GM12878 (cell line): ENCODE results near the gene FUT3. TPM values are rescaled to one million over a fixed set of nuclear protein-coding genes. Genes with fewer than 3 reads are reported as not detected.

Source experiments
- ATAC-seq: fragments of 200-7000 bp; cut with Tn5 transposase; 3 replicates; pipeline ENCODE4 v1.9.1; 2020; ENCODE audit warnings: mild to moderate bottlenecking, moderate library complexity
- BruUV-seq: library from RNA; stranded (reverse); fragments of 400-500 nt; replicated peaks from 2 replicates; lab custom pipeline; 2021; lab: Mats Ljungman, UMichigan
- CTCF ChIA-PET: fragments of 300-600 bp; sonication (Branson Sonifier 250); formaldehyde crosslinking; extraction: SDS; loops from one replicate; lab custom pipeline; 2021; ENCODE audit warnings: inconsistent platforms; lab: Yijun Ruan, JAX
- POLR2A ChIA-PET: fragments of 350-600 bp; formaldehyde crosslinking; extraction: SDS; loops from one replicate; lab custom pipeline; 2021; ENCODE audit warnings: inconsistent platforms; lab: Charles Lee
- RAD21 ChIA-PET: fragments of 300-600 bp; sonication (Branson Sonifier 250); formaldehyde crosslinking; loops from one replicate; lab custom pipeline; 2023; ENCODE audit warnings: antibody characterized with exemption; ENCODE audit not compliant: unreplicated experiment; lab: Charles Lee
- SMC1A ChIA-PET: fragments of 300-600 bp; sonication (Branson Sonifier 250); formaldehyde crosslinking; loops from one replicate; lab custom pipeline; 2023; ENCODE audit not compliant: unreplicated experiment, uncharacterized antibody; lab: Charles Lee
- DNase-seq: peaks from one replicate; pipeline ENCODE4 v3.0.0-alpha.2; 2011; ENCODE audit warnings: low read depth, low spot score
- FAIRE-seq: peaks from 3 replicates; lab custom pipeline; 2011; peaks lifted over from hg19 to GRCh38; lab: Jason Lieb, UNC
- H2AFZ ChIP-seq: 2 replicates; pipeline ENCODE4 v1.6.0; 2011; ENCODE audit warnings: low read depth, low read length, control low read depth; ENCODE audit not compliant: control insufficient read depth
- H3K27ac ChIP-seq: 2 replicates; pipeline ENCODE4 v1.5.1; 2011; ENCODE audit warnings: control low read depth; ENCODE audit not compliant: control insufficient read depth, insufficient read depth
- H3K27me3 ChIP-seq, 2 experiments: replicated peaks in 1 of 2; 2 replicates each; pipeline versions ENCODE4 v1.6.0 to v1.6.1; 2011; ENCODE audit warnings: low read length in 1 of 2; ENCODE audit not compliant: control insufficient read depth in 2 of 2, insufficient read depth in 2 of 2
- H3K36me3 ChIP-seq, 2 experiments: 2 replicates each; pipeline ENCODE4 v1.5.1; 2011; ENCODE audit warnings: low read length in 1 of 2; ENCODE audit not compliant: control insufficient read depth in 2 of 2, insufficient read depth in 2 of 2
- H3K4me1 ChIP-seq: 2 replicates; pipeline ENCODE4 v1.6.1; 2011; ENCODE audit warnings: mild to moderate bottlenecking, low read length, moderate library complexity, mixed read lengths; ENCODE audit not compliant: control insufficient read depth, insufficient read depth
- H3K4me2 ChIP-seq: 2 replicates; pipeline ENCODE4 v1.6.0; 2011; ENCODE audit warnings: control low read depth; ENCODE audit not compliant: control insufficient read depth, insufficient read depth
- H3K4me3 ChIP-seq: fragments of 200-600 bp; sonication (generic); 2 replicates; pipeline ENCODE4 v1.5.1; 2016
- H3K79me2 ChIP-seq: 2 replicates; pipeline ENCODE4 v1.6.0; 2011; ENCODE audit warnings: low read length; ENCODE audit not compliant: control insufficient read depth, insufficient read depth
- H3K9ac ChIP-seq: 2 replicates; pipeline ENCODE4 v1.8.0; 2011; ENCODE audit warnings: low read length, control low read depth, mixed read lengths; ENCODE audit not compliant: control insufficient read depth, insufficient read depth
- H3K9me3 ChIP-seq: replicated peaks from 3 replicates; pipeline ENCODE4 v1.5.1; 2011; ENCODE audit warnings: mild to moderate bottlenecking, low read length; ENCODE audit not compliant: control insufficient read depth, insufficient read depth
- H4K20me1 ChIP-seq: 2 replicates; pipeline ENCODE4 v1.6.0; 2011; ENCODE audit not compliant: control insufficient read depth, insufficient read depth
- BRCA1 ChIP-seq: IDR thresholded peaks from 2 replicates; pipeline ENCODE4 v1.6.1; 2011; ENCODE audit warnings: low read depth, low read length, improper control_type of control experiment
- CBX3 ChIP-seq: fragments of 200-600 bp; sonication (generic); IDR thresholded peaks from 2 replicates; pipeline ENCODE4 v1.6.1; 2016; ENCODE audit warnings: low read depth, borderline replicate concordance
- EZH2 ChIP-seq: IDR thresholded peaks from 2 replicates; pipeline ENCODE4 v1.6.1; 2012; ENCODE audit warnings: low read depth, mild to moderate bottlenecking, control low read depth, inconsistent platforms, low read length, borderline replicate concordance; ENCODE audit not compliant: control insufficient read depth
- NFYB ChIP-seq: IDR thresholded peaks from 2 replicates; pipeline ENCODE4 v1.6.1; 2011; ENCODE audit warnings: low read depth, mild to moderate bottlenecking, low read length, improper control_type of control experiment, moderate library complexity; ENCODE audit not compliant: insufficient read depth
- STAT1 ChIP-seq: fragments of 450-650 bp; conservative IDR thresholded peaks from 2 replicates; pipeline ENCODE4 v1.6.1; 2014; ENCODE audit warnings: antibody characterized with exemption, mild to moderate bottlenecking
- WGBS: methylation state at CpG from one replicate; pipeline ENCODE4 v1.1.6; 2016; ENCODE audit warnings: low lambda C conversion rate; ENCODE audit not compliant: insufficient replicate concordance, insufficient coverage; ENCODE audit errors: missing lambda C conversion rate; 5-methylcytosine and 5-hydroxymethylcytosine counted together
- in situ Hi-C: fragments of 300-500 bp; cut with MboI; formaldehyde crosslinking; loops from 9 replicates; pipeline ENCODE4 v1.14.3; 2018; ENCODE audit warnings: mixed read lengths
- intact Hi-C: fragments of 100-400 bp; cut with micrococcal nuclease; formaldehyde crosslinking; loops from one replicate; pipeline ENCODE4 v1.14.2; 2022; ENCODE audit not compliant: unreplicated experiment
- polyA plus RNA-seq, 11 experiments: library from polyadenylated mRNA; depleted of rRNA in 4 of 11; unstranded in 6 of 11; stranded (reverse) in 5 of 11; fragments of >200 nt; fragmentation: Nextera tagmentation in 4 of 11; fragmentation: Illumina TruSeq in 1 of 11; extraction: Ambion mirVana in 4 of 11; extraction: Trizol in 1 of 11; gene quantifications; 1 replicate in 1 of 11; 2 replicates in 10 of 11; pipeline versions ENCODE4 v1.2.1 to v1.2.3, GENCODE V29; 2011 to 2016; ENCODE audit warnings: inconsistent platforms in 2 of 11, missing spikeins in 2 of 11, low read depth in 1 of 11
- total RNA-seq, 4 experiments: library from RNA; depleted of rRNA in 3 of 4; stranded (reverse); fragments of >200 nt in 3 of 4; fragmentation: Illumina TruSeq in 1 of 4; extraction: Trizol in 1 of 4; gene quantifications; 2 replicates each; pipeline versions ENCODE4 v1.2.1 to v1.2.3, GENCODE V29; 2013 to 2021
- TF ChIP-seq, protein P1 (sequence below): IDR thresholded peaks from 2 replicates; pipeline ENCODE4 v1.6.1; 2011; ENCODE audit warnings: low read depth, mild to moderate bottlenecking, low read length, moderate library complexity, borderline replicate concordance; ENCODE audit errors: extremely low read depth
- TF ChIP-seq, protein P2 (sequence below): fragments of 450-650 bp; formaldehyde crosslinking; IDR thresholded peaks from 2 replicates; pipeline ENCODE4 v1.5.0; 2022; ENCODE audit warnings: mild to moderate bottlenecking, missing genetic modification characterization

FUT3 gene
- total and polyA plus RNA-seq, 10 of the 15 experiments (the other 5 are each of a cell fraction or from before 2014, with no cell fraction given) = 0.04 to 0.31 (median 0.07) TPM; not detected in 7

DNA sequence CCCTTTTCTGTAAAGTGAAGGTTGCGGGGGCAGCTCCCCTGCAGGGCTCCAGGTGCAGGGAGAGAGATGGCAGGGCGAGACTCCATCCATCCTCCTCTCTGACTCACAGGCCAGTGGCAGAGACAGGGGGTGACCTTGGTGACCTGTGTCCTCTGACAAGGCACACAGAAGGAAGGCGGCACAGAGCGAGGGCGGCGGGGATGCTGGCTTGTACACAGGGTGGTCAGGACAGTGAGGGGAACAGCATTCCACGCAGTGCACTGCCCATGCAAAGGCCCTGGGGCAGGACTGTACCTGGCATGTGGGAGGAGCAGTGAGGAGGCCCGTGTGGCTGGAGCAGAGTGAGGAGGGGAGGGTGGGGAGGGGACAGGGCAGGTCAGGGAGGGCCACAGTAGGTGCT lies 44.6 kb upstream of the FUT3 start:
- H3K9ac ChIP-seq = no peak overlapping the region
- 98% methylated on average over 7 of the region's 8 CpGs for WGBS
- H3K9me3 ChIP-seq = no peaks in the 10 kb centered on the region
- TF ChIP-seq, protein P1, sequence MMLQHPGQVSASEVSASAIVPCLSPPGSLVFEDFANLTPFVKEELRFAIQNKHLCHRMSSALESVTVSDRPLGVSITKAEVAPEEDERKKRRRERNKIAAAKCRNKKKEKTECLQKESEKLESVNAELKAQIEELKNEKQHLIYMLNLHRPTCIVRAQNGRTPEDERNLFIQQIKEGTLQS = no peak
- TF ChIP-seq CBX3 (no peak), NFYB (no peak), STAT1 (no peak), BRCA1 (no peak), EZH2 (no peak)
- TF ChIP-seq, protein P2, sequence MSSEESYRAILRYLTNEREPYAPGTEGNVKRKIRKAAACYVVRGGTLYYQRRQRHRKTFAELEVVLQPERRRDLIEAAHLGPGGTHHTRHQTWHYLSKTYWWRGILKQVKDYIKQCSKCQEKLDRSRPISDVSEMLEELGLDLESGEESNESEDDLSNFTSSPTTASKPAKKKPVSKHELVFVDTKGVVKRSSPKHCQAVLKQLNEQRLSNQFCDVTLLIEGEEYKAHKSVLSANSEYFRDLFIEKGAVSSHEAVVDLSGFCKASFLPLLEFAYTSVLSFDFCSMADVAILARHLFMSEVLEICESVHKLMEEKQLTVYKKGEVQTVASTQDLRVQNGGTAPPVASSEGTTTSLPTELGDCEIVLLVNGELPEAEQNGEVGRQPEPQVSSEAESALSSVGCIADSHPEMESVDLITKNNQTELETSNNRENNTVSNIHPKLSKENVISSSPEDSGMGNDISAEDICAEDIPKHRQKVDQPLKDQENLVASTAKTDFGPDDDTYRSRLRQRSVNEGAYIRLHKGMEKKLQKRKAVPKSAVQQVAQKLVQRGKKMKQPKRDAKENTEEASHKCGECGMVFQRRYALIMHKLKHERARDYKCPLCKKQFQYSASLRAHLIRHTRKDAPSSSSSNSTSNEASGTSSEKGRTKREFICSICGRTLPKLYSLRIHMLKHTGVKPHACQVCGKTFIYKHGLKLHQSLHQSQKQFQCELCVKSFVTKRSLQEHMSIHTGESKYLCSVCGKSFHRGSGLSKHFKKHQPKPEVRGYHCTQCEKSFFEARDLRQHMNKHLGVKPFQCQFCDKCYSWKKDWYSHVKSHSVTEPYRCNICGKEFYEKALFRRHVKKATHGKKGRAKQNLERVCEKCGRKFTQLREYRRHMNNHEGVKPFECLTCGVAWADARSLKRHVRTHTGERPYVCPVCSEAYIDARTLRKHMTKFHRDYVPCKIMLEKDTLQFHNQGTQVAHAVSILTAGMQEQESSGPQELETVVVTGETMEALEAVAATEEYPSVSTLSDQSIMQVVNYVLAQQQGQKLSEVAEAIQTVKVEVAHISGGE (CRISPR knock-in tag) = no peak
- POLR2A ChIA-PET = no interaction called here
- DNase-seq (no peak), ATAC-seq (no peak), FAIRE-seq (no peak)
- H3K27me3 ChIP-seq = no peaks in the 10 kb centered on the region
- H3K27ac ChIP-seq = no peak overlapping the region
- CTCF ChIA-PET = no interaction called here
- intact Hi-C loops (no loop called here), in situ Hi-C loops (no loop called here)
- no peak overlapping the region for H3K4me3 ChIP-seq
- peaks cover 6% of the 10 kb centered on the region for H4K20me1 ChIP-seq
- no peak overlapping the region for H3K4me2 ChIP-seq
- H3K36me3 ChIP-seq = peaks cover 8 to 13% of the 10 kb centered on the region in 2 experiments; a peak in 3 of 4 replicates
- no peaks in the 10 kb centered on the region; the same call in 1 of the 2 replicates for H3K4me1 ChIP-seq
- no peak overlapping the region for H2AFZ ChIP-seq
- SMC1A ChIA-PET = no interaction called here
- peaks cover 11% of the 10 kb centered on the region for H3K79me2 ChIP-seq
- RAD21 ChIA-PET = no interaction called here
- BruUV-seq = no TSS peak
